Stimulated activated effector memory CD8-positive, alpha-beta T cell treated with anti-CD3 and anti-CD28 coated beads, Interleukin-12 subunit alpha, Interleukin-12 subunit beta, amount 100 ng/mL, for 72 hours (primary cell): ENCODE results near the gene ATP8B4.

Experiments used
- ATAC-seq: fragments of 150-1000 bp; cut with Tn5 transposase; 2 replicates; pipeline ENCODE4 v1.10.0; 2021
- DNase-seq, 2 donors: peaks; one replicate each; pipeline ENCODE4 v3.0.0; 2021 to 2022; ENCODE audit warnings: low spot score in 2 of 2
- H3K27ac Mint-ChIP-seq: one replicate; pipeline ENCODE4 v1.8.0; 2022; ENCODE audit warnings: mild to moderate bottlenecking, mixed read lengths
- H3K36me3 Mint-ChIP-seq: one replicate; pipeline ENCODE4 v1.8.0; 2022; ENCODE audit warnings: mild to moderate bottlenecking, mixed read lengths
- H3K4me1 Mint-ChIP-seq: one replicate; pipeline ENCODE4 v1.8.0; 2022; ENCODE audit warnings: mixed read lengths
- H3K4me3 Mint-ChIP-seq: one replicate; pipeline ENCODE4 v1.8.0; 2022; ENCODE audit warnings: mild to moderate bottlenecking, mixed read lengths
- H3K9me3 Mint-ChIP-seq: one replicate; pipeline ENCODE4 v1.8.0; 2022; ENCODE audit warnings: mixed read lengths

Gene ATP8B4

DNA sequence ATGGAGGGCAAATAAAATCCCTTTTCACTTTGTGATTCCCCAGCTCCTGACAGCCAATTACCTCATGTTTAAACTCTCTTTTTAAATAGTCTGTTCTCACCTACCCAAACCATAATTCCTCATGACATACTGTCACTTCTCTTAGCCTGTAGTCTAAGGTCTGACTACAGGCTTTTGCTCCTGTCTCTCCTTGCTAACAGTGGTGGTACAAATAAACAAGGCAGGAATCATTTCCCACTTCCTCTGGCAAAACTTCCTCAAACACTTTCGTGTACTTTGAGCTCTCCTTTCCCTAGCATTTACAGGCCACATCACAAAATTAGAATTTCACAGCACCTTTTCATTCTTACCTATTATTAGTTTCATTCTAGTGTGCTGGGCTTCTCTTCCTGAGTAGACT is 51.8 kb downstream of the ATP8B4 start:
- Mint-ChIP-seq H3K36me3 (peaks cover 29% of the 10 kb centered on the region), H3K4me1 (peaks cover 26% of the 10 kb centered on the region), H3K27ac (peak overlapping the region; percentile 72), H3K9me3 (no peaks in the 10 kb centered on the region), H3K4me3 (no peak overlapping the region)
- no peak for ATAC-seq
- no peak for DNase-seq

DNA sequence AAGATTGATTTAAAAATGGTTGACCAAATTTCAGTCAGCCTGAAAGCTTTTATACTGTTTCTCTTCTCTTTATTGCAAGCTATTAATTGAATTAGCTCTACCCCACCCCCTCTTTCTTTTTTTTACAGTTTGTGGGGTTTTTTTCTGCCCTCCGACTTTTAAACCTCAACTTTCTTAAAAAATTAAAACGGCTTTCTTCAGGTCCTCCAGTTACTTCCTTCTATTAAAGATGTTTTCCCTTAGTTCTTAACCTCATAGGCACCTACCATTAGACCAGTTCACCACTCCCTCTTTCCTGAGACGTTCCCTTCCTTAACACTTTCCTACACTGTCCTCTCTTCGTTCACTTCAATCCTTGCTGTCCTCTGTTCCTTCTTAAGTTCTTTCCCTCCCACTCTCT is 52.4 kb downstream of the ATP8B4 start:
- peaks cover 32% of the 10 kb centered on the region for H3K4me1 Mint-ChIP-seq

DNA sequence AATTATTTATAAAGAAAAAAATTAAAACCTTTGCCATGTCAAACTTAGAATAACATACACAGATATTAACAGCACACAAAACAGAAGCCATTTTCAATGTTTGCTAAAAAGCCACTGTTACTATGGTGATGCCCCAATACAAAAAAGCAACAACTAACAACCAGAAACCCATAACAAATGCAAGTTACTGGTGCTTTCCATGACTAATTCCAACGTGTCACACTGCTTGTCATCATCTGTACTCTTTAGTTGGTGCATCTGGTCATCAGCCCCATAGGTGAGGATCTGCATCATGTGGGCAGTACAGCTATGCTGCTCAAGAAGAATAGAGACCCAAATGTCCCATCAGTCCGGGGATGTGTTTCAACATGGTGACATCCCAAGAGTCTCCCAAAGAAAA is 52.8 kb downstream of the ATP8B4 start:
- Mint-ChIP-seq H3K4me1 (peaks cover 32% of the 10 kb centered on the region), H3K36me3 (peaks cover 25% of the 10 kb centered on the region), H3K9me3 (no peaks in the 10 kb centered on the region), H3K27ac (peak overlapping the region; percentile 72), H3K4me3 (no peak overlapping the region)
- ATAC-seq (peak; percentile 100), DNase-seq (peak in 1 of 2 donors; percentile 62)

More for the DNA sequence above, 52.4 kb downstream of the ATP8B4 start:
- Mint-ChIP-seq H3K9me3 (no peaks in the 10 kb centered on the region), H3K27ac (peak overlapping the region; percentile 72), H3K4me3 (no peak overlapping the region), H3K36me3 (peaks cover 25% of the 10 kb centered on the region)
- ATAC-seq (no peak), DNase-seq (no peak)

DNA sequence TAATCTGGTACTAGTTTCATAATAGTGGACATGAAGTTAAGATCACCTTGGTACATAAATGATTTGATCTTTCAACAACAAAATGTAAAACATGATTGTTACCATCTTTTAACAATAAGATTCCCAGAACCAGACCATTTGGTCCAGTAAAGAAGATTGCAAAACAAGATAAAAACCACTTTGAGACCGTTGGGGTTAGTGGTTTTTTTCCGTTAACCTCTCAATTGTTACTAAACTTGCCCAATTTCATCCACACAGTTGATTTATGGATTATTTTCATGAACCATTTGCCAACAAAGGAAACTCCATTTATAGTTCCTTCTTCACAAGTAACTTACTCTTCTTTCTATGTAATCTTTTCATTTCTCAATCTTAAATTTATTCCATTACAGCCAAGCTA is 53.8 kb downstream of the ATP8B4 start:
- H3K27ac Mint-ChIP-seq, result peak overlapping the region; percentile 72
- peaks cover 25% of the 10 kb centered on the region for H3K36me3 Mint-ChIP-seq
- no peaks in the 10 kb centered on the region for H3K9me3 Mint-ChIP-seq
- H3K4me3 Mint-ChIP-seq, result no peak overlapping the region
- peaks cover 32% of the 10 kb centered on the region for H3K4me1 Mint-ChIP-seq
- ATAC-seq (no peak), DNase-seq (no peak)

DNA sequence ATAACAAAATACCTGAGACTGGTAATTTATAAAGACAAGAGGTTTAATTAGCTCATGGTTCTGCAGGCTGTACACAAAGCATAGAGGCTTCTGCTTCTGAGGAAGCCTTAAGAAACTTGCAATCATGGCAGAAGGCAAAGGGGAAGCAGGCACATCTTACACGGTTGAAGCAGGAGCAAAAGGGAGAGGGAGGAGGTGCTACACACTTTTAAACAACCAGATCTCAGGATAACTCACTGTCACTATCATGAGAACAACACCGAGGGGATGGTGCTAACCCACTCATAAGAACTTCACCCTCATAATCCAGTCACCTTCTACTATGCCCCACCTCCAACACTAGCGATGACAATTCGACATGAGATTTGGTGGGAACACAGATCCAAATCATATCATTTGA is 54.4 kb downstream of the ATP8B4 start:
- ATAC-seq, result no peak
- peak overlapping the region; percentile 85 for H3K27ac Mint-ChIP-seq

DNA sequence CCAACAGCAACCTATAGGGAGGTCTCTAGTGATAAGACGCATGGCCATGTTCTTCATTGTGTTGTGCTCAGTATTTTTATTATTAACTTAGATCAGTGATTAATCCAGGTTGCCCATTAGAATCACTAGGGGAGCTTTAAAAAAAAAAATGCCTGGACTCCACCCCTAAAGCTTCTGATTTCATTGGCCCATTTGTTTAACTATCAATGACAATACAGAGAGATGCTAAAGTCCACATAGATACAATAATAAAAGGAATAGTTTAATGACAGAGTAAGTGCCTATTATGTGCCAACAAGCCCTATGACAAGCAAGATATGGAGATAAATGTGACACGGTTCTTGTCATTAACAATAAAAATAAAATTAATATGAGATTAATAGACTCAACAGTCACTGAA is 55.8 kb downstream of the ATP8B4 start:
- ATAC-seq, result no peak
- H3K27ac Mint-ChIP-seq, result no peak overlapping the region
- H3K4me1 Mint-ChIP-seq, result peaks cover 43% of the 10 kb centered on the region
- H3K4me3 Mint-ChIP-seq, result no peak overlapping the region
- peaks cover 21% of the 10 kb centered on the region for H3K36me3 Mint-ChIP-seq
- no peaks in the 10 kb centered on the region for H3K9me3 Mint-ChIP-seq
- no peak for DNase-seq

More for the DNA sequence above, 54.4 kb downstream of the ATP8B4 start:
- DNase-seq, result no peak
- H3K4me1 Mint-ChIP-seq, result peaks cover 38% of the 10 kb centered on the region
- H3K4me3 Mint-ChIP-seq, result no peak overlapping the region
- H3K36me3 Mint-ChIP-seq, result peaks cover 23% of the 10 kb centered on the region
- no peaks in the 10 kb centered on the region for H3K9me3 Mint-ChIP-seq

DNA sequence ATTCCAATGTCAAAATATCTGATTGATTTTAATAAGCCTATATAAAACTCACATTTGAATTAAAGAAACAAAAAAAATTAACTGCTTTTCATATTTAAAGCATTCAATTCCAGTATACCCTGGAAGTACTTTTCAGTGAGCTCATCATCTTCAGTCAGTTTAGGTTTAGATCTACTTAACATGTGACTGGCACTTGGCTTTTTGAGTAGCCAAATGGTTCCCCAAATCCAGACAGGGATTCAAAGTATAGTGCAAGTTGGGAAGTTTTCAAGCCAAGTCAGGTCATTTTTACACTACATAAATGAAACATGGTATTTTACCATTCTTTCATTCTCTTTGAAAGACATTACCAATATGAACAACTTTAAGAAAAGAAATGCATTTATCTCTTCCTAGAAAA is 57.5 kb downstream of the ATP8B4 start:
- ATAC-seq, result no peak
- peaks cover 31% of the 10 kb centered on the region for H3K4me1 Mint-ChIP-seq
- no peaks in the 10 kb centered on the region for H3K9me3 Mint-ChIP-seq
- no peak for DNase-seq
- H3K4me3 Mint-ChIP-seq, result no peak overlapping the region
- peaks cover 17% of the 10 kb centered on the region for H3K36me3 Mint-ChIP-seq
- peak overlapping the region; percentile 13 for H3K27ac Mint-ChIP-seq

DNA sequence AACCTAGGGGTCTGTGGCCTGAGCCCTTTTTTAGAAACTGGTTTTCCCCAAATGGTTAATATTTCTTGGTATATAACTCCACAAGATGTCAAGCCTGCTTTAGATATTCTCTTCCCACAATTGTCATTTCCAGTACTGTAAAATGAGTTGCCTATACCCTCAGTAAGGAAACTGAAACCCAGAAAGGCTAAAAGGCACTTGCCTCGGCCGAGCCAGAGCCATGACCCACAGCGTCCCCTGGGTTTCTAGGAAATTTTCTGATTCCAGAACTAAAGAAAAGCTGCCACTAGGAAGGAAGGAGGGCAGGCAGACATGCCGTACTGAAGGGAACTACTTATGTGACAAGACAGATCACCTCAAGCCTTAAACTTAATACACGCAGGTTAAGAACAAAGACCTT is 59.1 kb downstream of the ATP8B4 start:
- peaks cover 11% of the 10 kb centered on the region for H3K36me3 Mint-ChIP-seq
- peak overlapping the region; percentile 1 for H3K27ac Mint-ChIP-seq
- peaks cover 26% of the 10 kb centered on the region for H3K4me1 Mint-ChIP-seq
- DNase-seq (no peak), ATAC-seq (peak; percentile 60)
- H3K4me3 Mint-ChIP-seq, result peak overlapping the region; percentile 16
- no peaks in the 10 kb centered on the region for H3K9me3 Mint-ChIP-seq

DNA sequence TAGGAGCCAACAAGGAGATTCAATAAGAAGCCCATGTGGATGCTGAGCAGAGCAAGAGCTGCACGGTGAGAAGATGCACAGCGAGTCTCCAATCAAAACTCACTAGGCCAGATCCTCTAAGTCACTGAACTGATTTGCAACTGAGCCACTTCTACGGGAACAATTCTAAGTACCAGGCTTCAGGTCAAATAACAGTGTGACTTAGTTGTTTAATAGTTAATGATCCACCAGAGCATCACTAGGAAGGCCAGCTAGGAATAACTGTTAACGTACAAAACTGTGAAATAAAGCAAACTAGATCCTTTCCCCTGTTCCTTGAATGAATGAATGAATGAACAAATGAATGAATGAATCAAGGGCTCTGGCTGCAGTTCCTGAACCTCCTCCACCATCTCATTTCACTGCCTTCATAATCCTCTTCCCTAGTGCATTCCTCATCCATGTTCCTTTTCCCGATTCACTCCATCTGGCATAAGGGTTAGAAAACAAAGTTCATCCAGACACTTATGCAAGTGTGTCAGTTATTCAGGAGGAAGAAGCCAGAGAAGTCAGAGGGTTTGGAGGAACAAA is 59.7 kb downstream of the ATP8B4 start:
- H3K4me1 Mint-ChIP-seq, result peaks cover 21% of the 10 kb centered on the region
- DNase-seq (no peak), ATAC-seq (no peak)
- peak overlapping the region; percentile 1 for H3K27ac Mint-ChIP-seq
- peaks cover 6% of the 10 kb centered on the region for H3K36me3 Mint-ChIP-seq
- no peak overlapping the region for H3K4me3 Mint-ChIP-seq
- H3K9me3 Mint-ChIP-seq, result no peaks in the 10 kb centered on the region

DNA sequence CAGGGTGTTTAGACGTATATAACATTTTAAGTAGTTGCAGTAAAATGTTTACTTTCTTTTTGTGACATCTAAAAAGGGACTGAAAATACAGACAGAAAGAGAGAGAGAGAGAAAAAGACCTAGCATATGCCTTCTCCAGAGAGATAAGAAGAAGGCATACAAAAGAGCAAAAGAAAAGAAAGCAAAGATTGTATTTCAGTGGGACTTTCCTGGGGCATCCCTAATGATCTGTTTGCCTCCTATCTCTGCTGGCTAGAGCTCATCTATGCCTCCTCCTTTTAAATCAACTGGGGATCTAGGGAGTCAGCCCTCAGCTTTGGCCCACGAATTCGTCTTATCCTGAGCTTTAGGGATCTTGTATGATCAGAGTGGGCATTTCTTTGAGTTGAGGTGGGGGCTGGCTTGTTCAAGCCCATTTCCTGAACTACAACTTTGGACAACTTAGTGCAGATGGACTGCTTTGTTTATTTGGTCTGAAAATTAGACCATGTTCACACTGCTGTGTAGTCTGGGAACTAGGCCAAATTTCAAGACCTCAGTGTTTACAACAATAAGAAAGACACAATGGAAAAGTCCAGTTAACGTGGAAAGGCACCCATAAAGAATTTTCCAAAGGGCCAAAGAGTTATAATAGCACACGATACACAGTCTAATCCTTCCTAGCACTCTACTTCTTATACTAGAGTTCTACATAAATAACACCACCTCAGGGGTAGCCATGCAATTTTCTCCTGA is 61.0 kb downstream of the ATP8B4 start:
- H3K4me3 Mint-ChIP-seq, result no peak overlapping the region
- H3K4me1 Mint-ChIP-seq, result peaks cover 18% of the 10 kb centered on the region
- H3K9me3 Mint-ChIP-seq, result no peaks in the 10 kb centered on the region
- no peak for DNase-seq
- H3K27ac Mint-ChIP-seq, result peak overlapping the region; percentile 29
- ATAC-seq, result no peak
- H3K36me3 Mint-ChIP-seq, result peaks cover 6% of the 10 kb centered on the region

DNA sequence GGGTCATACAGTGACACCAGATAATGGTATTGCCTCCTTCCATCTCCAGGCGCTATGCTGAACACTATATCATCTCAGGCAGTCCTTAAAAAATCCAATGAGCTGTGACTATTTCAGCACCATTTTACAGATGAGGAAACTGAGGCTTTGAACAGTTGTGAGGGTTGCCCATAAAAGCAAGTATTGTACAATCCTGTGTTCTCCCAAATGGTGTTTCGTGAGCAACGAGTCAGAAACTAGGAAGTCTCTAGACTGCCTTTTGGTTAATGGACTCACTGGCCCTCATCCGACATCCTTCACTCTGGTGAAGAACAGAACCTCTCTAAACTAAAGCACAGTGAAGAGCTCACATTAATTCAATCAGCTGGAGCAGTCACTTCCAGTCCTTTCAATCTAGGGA is 61.8 kb downstream of the ATP8B4 start:
- H3K27ac Mint-ChIP-seq, result no peak overlapping the region
- no peak overlapping the region for H3K4me3 Mint-ChIP-seq
- ATAC-seq (no peak), DNase-seq (no peak)
- no peaks in the 10 kb centered on the region for H3K9me3 Mint-ChIP-seq
- peaks cover 20% of the 10 kb centered on the region for H3K4me1 Mint-ChIP-seq
- H3K36me3 Mint-ChIP-seq, result peaks cover 9% of the 10 kb centered on the region

DNA sequence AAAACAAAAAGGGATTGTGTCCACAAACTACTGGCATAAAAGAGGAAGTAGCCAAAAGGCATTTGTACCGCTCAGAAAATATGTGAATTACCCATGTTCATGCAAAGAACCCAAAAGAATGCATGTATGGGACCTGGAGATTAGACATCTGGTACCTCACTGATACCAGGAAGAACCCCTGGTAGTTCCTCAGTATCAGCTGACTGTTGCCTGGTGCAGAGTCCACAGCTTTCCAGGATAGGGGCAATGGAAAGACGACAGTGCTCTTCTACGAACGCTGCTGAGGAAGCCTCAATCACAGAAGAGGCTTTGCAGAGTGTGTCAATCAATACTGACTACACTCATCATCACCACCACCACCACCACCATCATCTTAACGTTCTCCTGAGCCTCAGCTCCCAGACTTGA is 63.3 kb downstream of the ATP8B4 start:
- no peak for ATAC-seq
- Mint-ChIP-seq H3K36me3 (peaks cover 10% of the 10 kb centered on the region), H3K4me3 (no peak overlapping the region), H3K4me1 (peaks cover 16% of the 10 kb centered on the region), H3K27ac (no peak overlapping the region), H3K9me3 (no peaks in the 10 kb centered on the region)
- DNase-seq, result no peak

DNA sequence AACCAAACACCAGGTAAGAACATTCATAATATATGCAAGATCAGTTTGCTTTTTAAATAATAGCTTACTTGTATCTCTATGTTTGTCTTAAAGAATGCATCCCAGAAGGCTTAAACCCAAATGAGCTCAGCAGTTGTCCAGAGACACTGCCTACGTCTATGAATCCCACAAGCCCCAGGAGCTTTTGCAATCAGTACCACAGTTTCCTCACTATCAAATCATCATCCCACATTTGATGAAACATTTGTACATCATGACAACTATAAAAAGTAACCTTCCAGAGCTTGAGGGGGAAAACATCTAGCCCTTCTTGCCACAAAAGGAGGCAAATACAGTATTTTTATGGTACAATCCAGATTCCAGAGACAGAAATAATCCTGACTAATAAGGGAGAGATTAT is 63.7 kb downstream of the ATP8B4 start:
- DNase-seq (no peak), ATAC-seq (no peak)
- peaks cover 16% of the 10 kb centered on the region for H3K4me1 Mint-ChIP-seq
- H3K4me3 Mint-ChIP-seq, result no peak overlapping the region
- no peaks in the 10 kb centered on the region for H3K9me3 Mint-ChIP-seq
- peaks cover 10% of the 10 kb centered on the region for H3K36me3 Mint-ChIP-seq
- no peak overlapping the region for H3K27ac Mint-ChIP-seq

DNA sequence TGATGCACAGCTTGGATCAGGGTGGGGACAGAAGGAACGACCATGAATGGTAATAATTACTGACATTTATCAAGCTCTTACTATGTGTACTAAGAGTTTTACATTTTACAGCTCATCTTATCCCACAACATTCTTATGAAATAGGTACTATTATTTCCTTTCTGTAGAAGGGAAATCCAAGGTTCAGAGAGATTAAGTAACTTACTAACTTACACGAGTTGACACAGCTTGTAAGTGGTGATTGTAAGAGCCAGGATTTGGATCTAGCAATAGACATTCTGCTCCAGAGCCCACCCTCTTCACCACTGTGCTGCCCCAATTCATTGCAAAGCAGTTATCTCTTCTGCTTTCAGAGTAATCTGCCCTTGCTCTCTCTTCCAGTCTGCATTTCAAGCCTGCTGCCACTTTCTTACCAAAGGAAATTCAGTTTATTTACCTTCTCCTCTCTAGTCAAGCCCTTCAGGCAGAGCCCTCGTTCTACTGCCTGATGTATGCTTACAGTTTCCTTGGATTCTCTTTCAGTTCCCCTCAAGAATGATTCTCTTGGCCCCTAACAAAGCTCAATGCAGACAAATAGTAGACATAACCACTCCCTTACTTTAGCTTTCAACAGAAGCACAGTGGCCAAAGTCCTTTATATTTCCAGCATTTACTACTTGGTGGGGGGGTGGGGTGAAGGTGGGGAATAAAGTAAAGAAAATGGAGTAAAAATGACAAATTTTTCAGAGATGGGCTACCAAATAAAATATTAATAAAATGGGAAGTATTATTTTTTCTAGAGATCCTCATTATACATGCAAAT is 65.8 kb downstream of the ATP8B4 start:
- no peaks in the 10 kb centered on the region for H3K9me3 Mint-ChIP-seq
- H3K36me3 Mint-ChIP-seq, result peaks cover 10% of the 10 kb centered on the region
- no peak overlapping the region for H3K4me3 Mint-ChIP-seq
- H3K27ac Mint-ChIP-seq, result no peak overlapping the region
- ATAC-seq (no peak), DNase-seq (no peak)
- peaks cover 10% of the 10 kb centered on the region for H3K4me1 Mint-ChIP-seq

DNA sequence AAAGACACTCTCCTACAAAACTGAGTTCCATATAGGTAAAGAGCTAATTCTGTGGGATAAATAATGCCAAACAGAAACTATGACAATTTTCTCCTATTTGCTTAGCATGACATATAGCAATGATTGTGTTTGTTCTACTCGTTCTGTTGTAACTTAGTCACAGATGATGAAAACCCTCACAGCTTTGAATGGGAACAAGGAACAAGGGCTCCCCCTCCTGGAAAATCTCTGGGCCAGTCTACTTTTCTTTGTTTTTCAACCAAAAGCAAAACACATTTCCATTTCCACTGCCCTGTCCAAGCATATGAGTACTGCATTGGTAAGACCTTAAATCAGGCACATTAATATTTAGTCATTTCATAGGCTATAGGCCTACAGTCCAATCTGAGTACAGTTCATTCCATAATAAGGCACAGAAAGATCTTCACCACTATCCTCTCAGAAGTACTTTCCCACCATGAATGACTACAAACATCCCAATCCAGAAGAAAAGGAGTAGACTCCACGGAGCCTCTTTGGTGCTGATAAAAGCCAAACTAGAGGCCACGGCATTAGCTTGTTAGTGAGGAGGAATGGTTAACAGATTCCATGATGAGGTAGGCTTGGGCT is 67.1 kb downstream of the ATP8B4 start:
- H3K9me3 Mint-ChIP-seq, result no peaks in the 10 kb centered on the region
- no peak overlapping the region for H3K4me3 Mint-ChIP-seq
- ATAC-seq (peak; percentile 56), DNase-seq (no peak)
- H3K36me3 Mint-ChIP-seq, result peaks cover 4% of the 10 kb centered on the region
- no peak overlapping the region for H3K27ac Mint-ChIP-seq
- H3K4me1 Mint-ChIP-seq, result peaks cover 23% of the 10 kb centered on the region
